ENCODE measurements around the gene ZRANB1.

ZRANB1 gene

GRCh38 chr10:125004571-125005311 lies 62.8 kb downstream of the ZRANB1 start:
- no peak for DNase-seq (ENCODE audit: low spot score)

GRCh38 chr10:125005312-125006187 lies 63.6 kb downstream of the ZRANB1 start:
- DNase-seq (ENCODE audit: low spot score): no peak

- DNase-seq (ENCODE audit: low spot score): no peak
Measured at GRCh38 chr10:125006188-125006680, 64.3 kb downstream of the ZRANB1 start.

- no peak for DNase-seq (ENCODE audit: low spot score)
Measured at GRCh38 chr10:125006921-125007426, 65.1 kb downstream of the ZRANB1 start.

- no peak for DNase-seq (ENCODE audit: low spot score)
Measured at GRCh38 chr10:125007436-125007835, 65.5 kb downstream of the ZRANB1 start.

- DNase-seq (ENCODE audit: low spot score): no peak
Measured at GRCh38 chr10:125008689-125009638, 67.0 kb downstream of the ZRANB1 start.

- DNase-seq (ENCODE audit: low spot score): no peak
Measured at GRCh38 chr10:125009661-125010161, 67.8 kb downstream of the ZRANB1 start.

GRCh38 chr10:125010362-125010761 lies 68.4 kb downstream of the ZRANB1 start:
- no peak for DNase-seq (ENCODE audit: low spot score)

GRCh38 chr10:125011171-125011925 lies 69.4 kb downstream of the ZRANB1 start:
- no peak for DNase-seq (ENCODE audit: low spot score)

GRCh38 chr10:125011926-125012705 lies 70.2 kb downstream of the ZRANB1 start:
- no peak for DNase-seq (ENCODE audit: low spot score)

GRCh38 chr10:125012851-125013528 lies 71.1 kb downstream of the ZRANB1 start:
- DNase-seq (ENCODE audit: low spot score): no peak

GRCh38 chr10:125013529-125013872 lies 71.6 kb downstream of the ZRANB1 start:
- DNase-seq (ENCODE audit: low spot score): no peak

- DNase-seq (ENCODE audit: low spot score): no peak
Measured at GRCh38 chr10:125014086-125014830, 72.3 kb downstream of the ZRANB1 start.

GRCh38 chr10:125014836-125015355 lies 73.0 kb downstream of the ZRANB1 start:
- DNase-seq (ENCODE audit: low spot score): no peak

GRCh38 chr10:125015356-125015944 lies 73.5 kb downstream of the ZRANB1 start:
- DNase-seq (ENCODE audit: low spot score): peak; percentile 42

- DNase-seq (ENCODE audit: low spot score): no peak
Measured at GRCh38 chr10:125016123-125016522, 74.2 kb downstream of the ZRANB1 start.

GRCh38 chr10:125016611-125017202 lies 74.8 kb downstream of the ZRANB1 start:
- DNase-seq (ENCODE audit: low spot score): no peak

Measured in SK-N-DZ (cell line).